C4-2B (cell line): ENCODE data around the gene TSPEAR.

ENCODE experiments used
- CTCF ChIP-seq: fragments of 450-650 bp; conservative IDR thresholded peaks from 2 replicates; pipeline ENCODE4 v1.5.1; 2017; ENCODE audit warnings: mild to moderate bottlenecking
- ZFX ChIP-seq: fragments of 450-650 bp; IDR thresholded peaks from 2 replicates; pipeline ENCODE4 v1.6.1; 2017

- TF ChIP-seq CTCF, result no peak
- TF ChIP-seq ZFX, result no peak
These were observed 211.3 kb downstream of the TSPEAR start for GRCh38 chr21:44500111-44500510.
